Adipose tissue (tissue), 3 donors: Measurements from ENCODE around the gene FAH. TPM values are rescaled to one million over a fixed set of nuclear protein-coding genes. Genes with fewer than 3 reads are reported as not detected.
"Not testable (repeated sequence)": the region's sequence is repeated elsewhere in the genome, so short reads cannot be mapped to it uniquely, and the experiment has no call there.

Source experiments
- H3K27ac ChIP-seq: one replicate; pipeline ENCODE4 v1.5.1; 2013; ENCODE audit warnings: low read depth, low read length
- WGBS, 3 donors: extraction: QIAGEN DNeasy Blood & Tissue Kit; methylation state at CpG; one replicate each; pipeline ENCODE4 v1.1.7; 2013; 5-methylcytosine and 5-hydroxymethylcytosine counted together
- polyA plus RNA-seq, 3 donors: library from polyadenylated mRNA; stranded (reverse); fragments of 200-250 nt; gene quantifications; one replicate each; pipeline ENCODE4 v1.2.3, GENCODE V29; 2013
- donor health status: healthy with polysubstance abuse.
- donor health status: Bipolar disorder and iron deficiency.
- donor health status: healthy.

Gene FAH
- polyA plus RNA-seq = 100 to 1,000 TPM in 1 of 3 donors, 10 to 100 TPM in 2; 25.3 to 239 (median 78.1) TPM

- WGBS, 3 donors = 2 to 3% (median 2%) methylated on average over 39 to 45 of the region's 45 CpGs
- H3K27ac ChIP-seq = no peak within 1 kb of the TSS
Measured at GRCh38 chr15:80152896-80153876, at the start of gene FAH. FAH (plus strand) TSS chr15:80152999; CDS start chr15:80153055, 56 bp downstream.

GRCh38 chr15:80105193-80105592, 47.6 kb upstream of the FAH start:
- WGBS, 3 donors = 79 to 90% (median 85%) methylated on average over 3 of the region's 3 CpGs
- no peak overlapping the region for H3K27ac ChIP-seq

GRCh38 chr15:80105595-80105994, 47.2 kb upstream of the FAH start:
- no peak overlapping the region for H3K27ac ChIP-seq
- whole genome bisulfite sequencing, 3 donors = 57 to 74% (median 67%) methylated on average over 1 of the region's 1 CpG

- H3K27ac ChIP-seq = no peak overlapping the region
- WGBS, 3 donors = 84 to 98% (median 92%) methylated on average over 4 of the region's 4 CpGs
Measured at GRCh38 chr15:80106051-80106450, 46.7 kb upstream of the FAH start.

- H3K27ac ChIP-seq = no peak overlapping the region
- 89 to 92% (median 91%) methylated on average over 6 of the region's 6 CpGs for WGBS, 3 donors
Measured at GRCh38 chr15:80107204-80107603, 45.6 kb upstream of the FAH start.

GRCh38 chr15:80107774-80108173, 45.0 kb upstream of the FAH start:
- 42 to 52% (median 45%) methylated on average over 2 to 3 of the region's 3 CpGs for WGBS, 3 donors
- no peak overlapping the region for H3K27ac ChIP-seq

- H3K27ac ChIP-seq = no peak overlapping the region
- WGBS, 3 donors = 67 to 82% (median 78%) methylated on average over 3 of the region's 3 CpGs
Measured at GRCh38 chr15:80109388-80109787, 43.4 kb upstream of the FAH start.

GRCh38 chr15:80110920-80111319, 41.9 kb upstream of the FAH start:
- no peak overlapping the region for H3K27ac ChIP-seq

- 34 to 87% (median 82%) methylated on average over 4 of the region's 4 CpGs for WGBS, 3 donors
Measured at GRCh38 chr15:80114114-80114513, 38.7 kb upstream of the FAH start.

GRCh38 chr15:80115021-80115420, 37.8 kb upstream of the FAH start:
- WGBS, 3 donors = 86 to 93% (median 88%) methylated on average over 1 of the region's 1 CpG

More at GRCh38 chr15:80114114-80114513, 38.7 kb upstream of the FAH start:
- H3K27ac ChIP-seq = no peak overlapping the region

GRCh38 chr15:80118956-80119355, 33.8 kb upstream of the FAH start:
- no peak overlapping the region for H3K27ac ChIP-seq
- 83 to 94% (median 91%) methylated on average over 2 of the region's 2 CpGs for WGBS, 3 donors

More at GRCh38 chr15:80115021-80115420, 37.8 kb upstream of the FAH start:
- H3K27ac ChIP-seq = no peak overlapping the region

GRCh38 chr15:80120636-80121035, 32.2 kb upstream of the FAH start:
- no peak overlapping the region for H3K27ac ChIP-seq
- 83 to 92% (median 91%) methylated on average over 1 of the region's 1 CpG for WGBS, 3 donors

- H3K27ac ChIP-seq = no peak overlapping the region
- 82 to 93% (median 93%) methylated on average over 4 of the region's 4 CpGs for WGBS, 3 donors
Measured at GRCh38 chr15:80121546-80121945, 31.3 kb upstream of the FAH start.

- H3K27ac ChIP-seq = no peak overlapping the region
- 80 to 95% (median 86%) methylated on average over 6 of the region's 6 CpGs for WGBS, 3 donors
Measured at GRCh38 chr15:80123034-80123433, 29.8 kb upstream of the FAH start.

GRCh38 chr15:80127253-80127652, 25.5 kb upstream of the FAH start:
- not testable (repeated sequence) for H3K27ac ChIP-seq
- WGBS, 3 donors = 96 to 99% (median 97%) methylated on average over 6 of the region's 6 CpGs

GRCh38 chr15:80127911-80128310, 24.9 kb upstream of the FAH start:
- no peak overlapping the region for H3K27ac ChIP-seq
- WGBS, 3 donors = 57 to 85% (median 68%) methylated on average over 2 of the region's 2 CpGs

GRCh38 chr15:80132382-80132781, 20.4 kb upstream of the FAH start:
- WGBS, 3 donors = 93 to 96% (median 95%) methylated on average over 3 of the region's 3 CpGs
- no peak overlapping the region for H3K27ac ChIP-seq

- 57 to 91% (median 82%) methylated on average over 3 of the region's 3 CpGs for WGBS, 3 donors
- no peak overlapping the region for H3K27ac ChIP-seq
Measured at GRCh38 chr15:80136854-80137253, 15.9 kb upstream of the FAH start.

- no peak overlapping the region for H3K27ac ChIP-seq
- WGBS, 3 donors = 82 to 91% (median 87%) methylated on average over 3 of the region's 3 CpGs
Measured at GRCh38 chr15:80138961-80139360, 13.8 kb upstream of the FAH start.

- 87 to 92% (median 92%) methylated on average over 4 of the region's 4 CpGs for WGBS, 3 donors
- no peak overlapping the region for H3K27ac ChIP-seq
Measured at GRCh38 chr15:80140909-80141308, 11.9 kb upstream of the FAH start.
